Measurements from ENCODE around the gene MYH10. TPM values are rescaled to one million over a fixed set of nuclear protein-coding genes. Genes with fewer than 3 reads are reported as not detected.

The MYH10 gene
- polyA plus RNA-seq, 1 donor from 2014 or later, result 61.1 TPM

- TF ChIP-seq TAF1 (IDR thresholded peaks at IDR 0.05; ENCODE audit: low read depth), result no peak
- TF ChIP-seq REST (IDR thresholded peaks at IDR 0.05; ENCODE audit: borderline replicate concordance), result no peak
- TF ChIP-seq MXI1 (conservative IDR thresholded peaks at IDR 0.05; ENCODE audit: poor library complexity, severe bottlenecking), result no peak
- no peak for TF ChIP-seq EZH2 (IDR thresholded peaks at IDR 0.05; ENCODE audit: borderline replicate concordance, insufficient read depth, low read length, poor library complexity, severe bottlenecking)
- H3K27me3 ChIP-seq (ENCODE audit: insufficient read depth, low read depth, low read length), result no peaks in the 10 kb centered on the region
- no peak overlapping the region for H3K9ac ChIP-seq (ENCODE audit: low read length)
- peaks cover 19% of the 10 kb centered on the region for H3K36me3 ChIP-seq (ENCODE audit: insufficient read depth, low read length)
- no peak overlapping the region for H3K4me2 ChIP-seq (ENCODE audit: low read length)
- no peaks in the 10 kb centered on the region for H3K9me2 ChIP-seq (ENCODE audit: insufficient read depth, low read length)
- no peaks in the 10 kb centered on the region for H3K79me2 ChIP-seq (replicated peaks; ENCODE audit: insufficient read depth, low read length)
- H2AFZ ChIP-seq (ENCODE audit: low read depth, low read length), result no peak overlapping the region
- H3F3A ChIP-seq (ENCODE audit: insufficient read depth, low read length, poor library complexity, severe bottlenecking), result no peaks in the 10 kb centered on the region
- H3K27ac ChIP-seq (ENCODE audit: low read length), result no peak overlapping the region
- H3K9me3 ChIP-seq (ENCODE audit: low read length), result no peaks in the 10 kb centered on the region
- H4K20me1 ChIP-seq (ENCODE audit: insufficient read depth), result no peaks in the 10 kb centered on the region
- no peak overlapping the region for H3K4me3 ChIP-seq (ENCODE audit: low read length)
These were observed 154.7 kb downstream of the MYH10 start for GRCh38 chr17:8475781-8476180.

GRCh38 chr17:8475227-8475626, 155.3 kb downstream of the MYH10 start:
- H3K36me3 ChIP-seq (ENCODE audit: insufficient read depth, low read length), result peaks cover 19% of the 10 kb centered on the region
- H3K79me2 ChIP-seq (replicated peaks; ENCODE audit: insufficient read depth, low read length), result no peaks in the 10 kb centered on the region
- no peak overlapping the region for H2AFZ ChIP-seq (ENCODE audit: low read depth, low read length)
- H3K4me3 ChIP-seq (ENCODE audit: low read length), result no peak overlapping the region
- H3K9me2 ChIP-seq (ENCODE audit: insufficient read depth, low read length), result no peaks in the 10 kb centered on the region
- no peak overlapping the region for H3K4me2 ChIP-seq (ENCODE audit: low read length)
- H3K27me3 ChIP-seq (ENCODE audit: insufficient read depth, low read depth, low read length), result no peaks in the 10 kb centered on the region
- no peaks in the 10 kb centered on the region for H3K9me3 ChIP-seq (ENCODE audit: low read length)
- no peak overlapping the region for H3K27ac ChIP-seq (ENCODE audit: low read length)
- no peaks in the 10 kb centered on the region for H4K20me1 ChIP-seq (ENCODE audit: insufficient read depth)
- TF ChIP-seq POLR2AphosphoS5 (IDR thresholded peaks at IDR 0.05) (no peak), EZH2 (IDR thresholded peaks at IDR 0.05; ENCODE audit: borderline replicate concordance, insufficient read depth, low read length, poor library complexity, severe bottlenecking) (no peak), REST (IDR thresholded peaks at IDR 0.05; ENCODE audit: borderline replicate concordance) (no peak), CTCF (IDR thresholded peaks at IDR 0.05; ENCODE audit: poor library complexity, severe bottlenecking) (no peak), MXI1 (conservative IDR thresholded peaks at IDR 0.05; ENCODE audit: poor library complexity, severe bottlenecking) (no peak), SMC3 (conservative IDR thresholded peaks at IDR 0.05; ENCODE audit: poor library complexity) (no peak), EP300 (conservative IDR thresholded peaks at IDR 0.05; ENCODE audit: poor library complexity, severe bottlenecking) (no peak), RAD21 (conservative IDR thresholded peaks at IDR 0.05) (no peak), TAF1 (IDR thresholded peaks at IDR 0.05; ENCODE audit: low read depth) (no peak)
- no peak overlapping the region for H3K9ac ChIP-seq (ENCODE audit: low read length)
- H3F3A ChIP-seq (ENCODE audit: insufficient read depth, low read length, poor library complexity, severe bottlenecking), result no peaks in the 10 kb centered on the region

Measured in neural cell (in vitro differentiated cells).